ENCODE data around the gene CCL23.

CCL23 gene

GRCh38 chr17:35969558-35970380 is 48.0 kb downstream of the CCL23 start:
- peak; percentile 57 for DNase-seq (ENCODE audit: low spot score)

GRCh38 chr17:35968520-35969054 is 49.2 kb downstream of the CCL23 start:
- no peak for DNase-seq (ENCODE audit: low spot score)

- DNase-seq (ENCODE audit: low spot score): no peak
Measured at GRCh38 chr17:35965272-35965671, 52.5 kb downstream of the CCL23 start.

GRCh38 chr17:35963663-35964062 is 54.1 kb downstream of the CCL23 start:
- no peak for DNase-seq (ENCODE audit: low spot score)
